Trophoblast cell (in vitro differentiated cells and primary cell): ENCODE data around the gene AMT.

ENCODE experiments used
- DNase-seq, 2 donors: peaks; one replicate each; pipeline ENCODE4 v3.0.0-alpha.2; 2016
- H2AFZ ChIP-seq: 2 replicates; pipeline ENCODE4 v1.6.1; 2013; ENCODE audit warnings: low read length, moderate library complexity, mild to moderate bottlenecking; ENCODE audit not compliant: insufficient read depth, poor library complexity
- H2AK5ac ChIP-seq: 2 replicates; pipeline ENCODE4 v1.6.1; 2013; ENCODE audit warnings: mild to moderate bottlenecking, low read length
- H2BK120ac ChIP-seq: 2 replicates; pipeline ENCODE4 v1.6.1; 2013; ENCODE audit warnings: low read length, mild to moderate bottlenecking, moderate library complexity; ENCODE audit not compliant: insufficient read depth, poor library complexity
- H2BK12ac ChIP-seq: 2 replicates; pipeline ENCODE4 v1.6.1; 2013; ENCODE audit warnings: mild to moderate bottlenecking, low read length, moderate library complexity
- H2BK5ac ChIP-seq: 2 replicates; pipeline ENCODE4 v1.6.1; 2013; ENCODE audit warnings: low read length, low read depth, moderate library complexity, mild to moderate bottlenecking; ENCODE audit not compliant: poor library complexity
- H3K14ac ChIP-seq: 2 replicates; pipeline ENCODE4 v1.6.1; 2013; ENCODE audit warnings: mild to moderate bottlenecking, low read length
- H3K18ac ChIP-seq: 2 replicates; pipeline ENCODE4 v1.6.1; 2013; ENCODE audit warnings: mild to moderate bottlenecking, low read length
- H3K23ac ChIP-seq: 2 replicates; pipeline ENCODE4 v1.6.1; 2013; ENCODE audit warnings: low read length
- H3K27ac ChIP-seq: 2 replicates; pipeline ENCODE4 v1.5.1; 2013; ENCODE audit warnings: low read depth, mild to moderate bottlenecking, inconsistent platforms, low read length, moderate library complexity
- H3K27me3 ChIP-seq: 2 replicates; pipeline ENCODE4 v1.6.1; 2013; ENCODE audit warnings: inconsistent platforms, mild to moderate bottlenecking, low read length, moderate library complexity; ENCODE audit not compliant: insufficient read depth
- H3K36me3 ChIP-seq, 2 experiments: 1 replicate in 1 of 2; 2 replicates in 1 of 2; pipeline ENCODE4 v1.6.1; 2013; ENCODE audit warnings: low read length in 2 of 2, mild to moderate bottlenecking in 2 of 2, moderate library complexity in 1 of 2; ENCODE audit not compliant: insufficient read depth in 2 of 2, control insufficient read depth in 1 of 2
- H3K4ac ChIP-seq: 2 replicates; pipeline ENCODE4 v1.6.1; 2013; ENCODE audit warnings: low read depth, mild to moderate bottlenecking, low read length, moderate library complexity
- H3K4me1 ChIP-seq, 2 experiments: 1 replicate in 1 of 2; 2 replicates in 1 of 2; pipeline ENCODE4 v1.6.1; 2013; ENCODE audit warnings: low read length in 2 of 2, mild to moderate bottlenecking in 2 of 2, moderate library complexity in 1 of 2; ENCODE audit not compliant: insufficient read depth in 2 of 2, control insufficient read depth in 1 of 2
- H3K4me2 ChIP-seq: 2 replicates; pipeline ENCODE4 v1.6.1; 2013; ENCODE audit warnings: inconsistent platforms, mild to moderate bottlenecking, low read length, moderate library complexity
- H3K4me3 ChIP-seq: 2 replicates; pipeline ENCODE4 v1.5.1; 2013; ENCODE audit warnings: mild to moderate bottlenecking, low read depth, low read length, inconsistent platforms
- H3K79me1 ChIP-seq: one replicate; pipeline ENCODE4 v1.6.1; 2013; ENCODE audit warnings: low read length
- H3K79me2 ChIP-seq: 2 replicates; pipeline ENCODE4 v1.6.1; 2013; ENCODE audit warnings: low read length, mild to moderate bottlenecking; ENCODE audit not compliant: control insufficient read depth, insufficient read depth, poor library complexity
- H3K9ac ChIP-seq: 2 replicates; pipeline ENCODE4 v1.6.1; 2013; ENCODE audit warnings: mild to moderate bottlenecking, low read length
- H3K9me3 ChIP-seq: 2 replicates; pipeline ENCODE4 v1.6.1; 2013; ENCODE audit warnings: low read depth, mild to moderate bottlenecking, control low read depth, inconsistent platforms, low read length; ENCODE audit not compliant: insufficient read depth
- H4K12ac ChIP-seq: 2 replicates; pipeline ENCODE4 v1.6.1; 2013; ENCODE audit warnings: low read depth, mild to moderate bottlenecking, low read length, moderate library complexity
- H4K8ac ChIP-seq: 2 replicates; pipeline ENCODE4 v1.6.1; 2013; ENCODE audit warnings: low read depth, mild to moderate bottlenecking, low read length, moderate library complexity
- H4K91ac ChIP-seq: one replicate; pipeline ENCODE4 v1.6.1; 2013; ENCODE audit warnings: low read depth, mild to moderate bottlenecking, low read length, moderate library complexity
- WGBS: extraction: QIAGEN DNeasy Blood & Tissue Kit; methylation state at CpG from one replicate; pipeline ENCODE4 v1.1.7; 2013; ENCODE audit warnings: missing lambda C conversion rate; ENCODE audit not compliant: insufficient read length, insufficient coverage; ENCODE audit errors: extremely low coverage; 5-methylcytosine and 5-hydroxymethylcytosine counted together

Gene AMT

GRCh38 chr3:49421890-49422378 lies 339 bp downstream of the AMT start:
- Histone ChIP-seq H3K23ac (no peak overlapping the region), H2BK5ac (peak overlapping the region; percentile 5), H4K91ac (peak overlapping the region; percentile 47), H2BK120ac (peak overlapping the region; percentile 4), H3K9ac (peak overlapping the region; percentile 19), H4K8ac (peak overlapping the region; percentile 56), H3K79me1 (peaks cover 21% of the 10 kb centered on the region), H3K9me3 (no peaks in the 10 kb centered on the region), H3K4ac (peak overlapping the region; percentile 2), H2AFZ (peak overlapping the region; percentile 13), H2AK5ac (peak overlapping the region; percentile 5), H3K18ac (peak overlapping the region; percentile 25), H3K4me1 (peaks cover 34 to 37% of the 10 kb centered on the region in 2 experiments), H3K4me3 (peak overlapping the region; percentile 70), H2BK12ac (no peak overlapping the region), H3K4me2 (peak overlapping the region; percentile 84), H3K79me2 (no peaks in the 10 kb centered on the region), H3K27me3 (no peaks in the 10 kb centered on the region), H3K36me3 (peaks cover 18 to 20% of the 10 kb centered on the region in 2 experiments), H3K27ac (peak overlapping the region; percentile 65), H4K12ac (peak overlapping the region; percentile 3), H3K14ac (peak overlapping the region; percentile 47)
- no CpG with 5 or more reads among the region's 14 CpGs for WGBS
- DNase-seq: peak in 1 of 2 donors; percentile 36

- Histone ChIP-seq H2BK12ac (no peak overlapping the region), H3K79me1 (peaks cover 18% of the 10 kb centered on the region), H4K91ac (peak overlapping the region; percentile 5), H2AK5ac (peak overlapping the region; percentile 36), H3K36me3 (peaks cover 2 to 11% of the 10 kb centered on the region in 2 experiments), H3K9me3 (no peaks in the 10 kb centered on the region), H4K8ac (no peak overlapping the region), H2BK5ac (no peak overlapping the region), H4K12ac (no peak overlapping the region), H3K4me2 (no peak overlapping the region), H3K27ac (no peak overlapping the region), H3K9ac (no peak overlapping the region), H2BK120ac (no peak overlapping the region), H3K27me3 (no peaks in the 10 kb centered on the region), H3K23ac (no peak overlapping the region), H3K18ac (peak overlapping the region; percentile 10), H3K4me1 (peaks cover 40 to 45% of the 10 kb centered on the region in 2 experiments), H3K4me3 (no peak overlapping the region), H3K14ac (peak overlapping the region; percentile 21), H3K4ac (no peak overlapping the region), H3K79me2 (no peaks in the 10 kb centered on the region), H2AFZ (no peak overlapping the region)
- DNase-seq: peak; percentile 86
- no CpG with 5 or more reads among the region's 13 CpGs for WGBS
These were observed 4.7 kb downstream of the AMT start for GRCh38 chr3:49417516-49418120.

DNA sequence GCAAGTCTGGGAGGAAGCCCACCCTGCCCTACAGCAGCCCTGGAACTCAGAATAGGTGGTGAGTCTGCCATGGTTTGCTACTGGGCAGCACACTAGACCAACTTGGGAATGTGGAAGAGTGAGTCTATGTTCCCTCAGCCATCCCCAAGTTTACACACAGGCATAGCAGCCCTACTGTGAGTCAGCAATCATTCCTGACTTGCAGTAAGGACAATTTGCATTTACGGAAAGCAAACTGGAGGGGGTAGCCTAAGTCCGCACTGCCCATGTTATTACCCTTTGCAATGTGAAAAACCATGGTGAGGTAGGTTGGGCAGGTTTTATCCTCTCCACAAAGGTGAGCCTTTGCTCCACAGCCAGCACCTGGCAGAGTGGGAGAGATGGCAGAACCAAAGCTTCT lies 5.4 kb downstream of the AMT start:
- Histone ChIP-seq H3K9ac (no peak overlapping the region), H3K18ac (no peak overlapping the region), H2AK5ac (no peak overlapping the region), H3K9me3 (peaks cover 2% of the 10 kb centered on the region), H3K14ac (peak overlapping the region; percentile 19), H3K27me3 (no peaks in the 10 kb centered on the region), H3K27ac (no peak overlapping the region), H3K4me2 (no peak overlapping the region), H4K91ac (peak overlapping the region; percentile 5), H2BK5ac (no peak overlapping the region), H3K4me1 (peaks cover 38 to 46% of the 10 kb centered on the region in 2 experiments), H2AFZ (no peak overlapping the region), H2BK12ac (no peak overlapping the region), H4K8ac (no peak overlapping the region), H3K23ac (no peak overlapping the region), H3K4ac (no peak overlapping the region), H3K36me3 (peaks cover 2 to 11% of the 10 kb centered on the region in 2 experiments), H2BK120ac (no peak overlapping the region), H3K4me3 (no peak overlapping the region), H3K79me2 (peaks cover 4% of the 10 kb centered on the region), H4K12ac (no peak overlapping the region), H3K79me1 (peaks cover 18% of the 10 kb centered on the region)
- peak; percentile 90 for DNase-seq
- WGBS: no CpG with 5 or more reads among the region's 2 CpGs

- Histone ChIP-seq H3K9ac (no peak overlapping the region), H3K23ac (no peak overlapping the region), H3K14ac (no peak overlapping the region), H3K36me3 (peaks cover 2 to 11% of the 10 kb centered on the region in 2 experiments), H3K27me3 (no peaks in the 10 kb centered on the region), H3K79me2 (peaks cover 11% of the 10 kb centered on the region), H2AK5ac (no peak overlapping the region), H4K12ac (no peak overlapping the region), H3K4me1 (peaks cover 33 to 38% of the 10 kb centered on the region in 2 experiments), H4K8ac (no peak overlapping the region), H3K27ac (no peak overlapping the region), H3K4me2 (no peak overlapping the region), H3K18ac (no peak overlapping the region), H3K4ac (no peak overlapping the region), H2AFZ (no peak overlapping the region), H3K79me1 (peaks cover 22% of the 10 kb centered on the region), H3K9me3 (peaks cover 2% of the 10 kb centered on the region), H2BK5ac (no peak overlapping the region), H2BK12ac (no peak overlapping the region), H4K91ac (no peak overlapping the region), H2BK120ac (no peak overlapping the region), H3K4me3 (no peak overlapping the region)
- no CpG with 5 or more reads among the region's 4 CpGs for WGBS
- DNase-seq: peak; percentile 94
These were observed 6.2 kb downstream of the AMT start for GRCh38 chr3:49415931-49416601.
